Right lobe of liver (tissue), 4 donors: ENCODE measurements around the gene ODAD2.

Source experiments
- POLR2A ChIP-seq: fragments of 450-650 bp; IDR thresholded peaks from one replicate; pipeline ENCODE4 v1.6.1; 2017; ENCODE audit warnings: antibody characterized with exemption, mild to moderate bottlenecking
- TF ChIP-seq, protein P1 (sequence below), 4 donors: fragments of 200-600 bp in 3 of 4; fragments of 450-650 bp in 1 of 4; IDR thresholded peaks; one replicate each; pipeline versions ENCODE4 v1.5.1 to v1.8.0; 2016 to 2022; ENCODE audit warnings: antibody characterized with exemption in 4 of 4, mild to moderate bottlenecking in 2 of 4
- donor health status: DM: no; HTN: no; CAD: no.
- donor health status: DM: no; HTN: no; CAD: no.
- donor health status: DM: no; HTN: yes; CAD: no.

DNA sequence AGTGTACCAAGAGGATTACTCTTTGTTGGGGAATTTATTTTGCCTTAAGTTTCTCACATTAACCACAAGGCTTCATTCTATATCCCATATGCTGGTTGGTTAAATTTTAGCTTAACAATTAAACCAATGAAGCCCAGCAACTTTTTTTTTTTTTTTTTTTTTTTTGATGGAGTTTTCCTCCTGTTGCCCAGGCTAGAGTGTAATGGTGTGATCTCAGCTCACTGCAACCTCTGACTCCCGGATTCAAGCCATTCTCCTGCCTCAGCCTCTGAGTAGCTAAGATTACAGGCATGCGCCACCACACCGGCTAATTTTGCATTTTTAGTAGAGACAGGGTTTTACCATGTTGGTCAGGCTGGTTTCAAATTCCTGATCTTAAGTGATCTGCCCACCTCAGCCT, 178.2 kb downstream of the ODAD2 start:
- TF ChIP-seq, protein P1, sequence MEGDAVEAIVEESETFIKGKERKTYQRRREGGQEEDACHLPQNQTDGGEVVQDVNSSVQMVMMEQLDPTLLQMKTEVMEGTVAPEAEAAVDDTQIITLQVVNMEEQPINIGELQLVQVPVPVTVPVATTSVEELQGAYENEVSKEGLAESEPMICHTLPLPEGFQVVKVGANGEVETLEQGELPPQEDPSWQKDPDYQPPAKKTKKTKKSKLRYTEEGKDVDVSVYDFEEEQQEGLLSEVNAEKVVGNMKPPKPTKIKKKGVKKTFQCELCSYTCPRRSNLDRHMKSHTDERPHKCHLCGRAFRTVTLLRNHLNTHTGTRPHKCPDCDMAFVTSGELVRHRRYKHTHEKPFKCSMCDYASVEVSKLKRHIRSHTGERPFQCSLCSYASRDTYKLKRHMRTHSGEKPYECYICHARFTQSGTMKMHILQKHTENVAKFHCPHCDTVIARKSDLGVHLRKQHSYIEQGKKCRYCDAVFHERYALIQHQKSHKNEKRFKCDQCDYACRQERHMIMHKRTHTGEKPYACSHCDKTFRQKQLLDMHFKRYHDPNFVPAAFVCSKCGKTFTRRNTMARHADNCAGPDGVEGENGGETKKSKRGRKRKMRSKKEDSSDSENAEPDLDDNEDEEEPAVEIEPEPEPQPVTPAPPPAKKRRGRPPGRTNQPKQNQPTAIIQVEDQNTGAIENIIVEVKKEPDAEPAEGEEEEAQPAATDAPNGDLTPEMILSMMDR (IDR thresholded peaks at IDR 0.05), result no peak
- TF ChIP-seq POLR2A, result no peak
